HG03196 (cell line): ENCODE results near the gene SLCO4A1.

ENCODE experiments used
- ATAC-seq: cut with Tn5 transposase; IDR thresholded peaks from one replicate; pipeline ENCODE4 v1.9.1; 2021; ENCODE audit not compliant: unreplicated experiment

SLCO4A1 gene

GRCh38 chr20:62710221-62710885 is 68.0 kb downstream of the SLCO4A1 start:
- ATAC-seq, result no peak

DNA sequence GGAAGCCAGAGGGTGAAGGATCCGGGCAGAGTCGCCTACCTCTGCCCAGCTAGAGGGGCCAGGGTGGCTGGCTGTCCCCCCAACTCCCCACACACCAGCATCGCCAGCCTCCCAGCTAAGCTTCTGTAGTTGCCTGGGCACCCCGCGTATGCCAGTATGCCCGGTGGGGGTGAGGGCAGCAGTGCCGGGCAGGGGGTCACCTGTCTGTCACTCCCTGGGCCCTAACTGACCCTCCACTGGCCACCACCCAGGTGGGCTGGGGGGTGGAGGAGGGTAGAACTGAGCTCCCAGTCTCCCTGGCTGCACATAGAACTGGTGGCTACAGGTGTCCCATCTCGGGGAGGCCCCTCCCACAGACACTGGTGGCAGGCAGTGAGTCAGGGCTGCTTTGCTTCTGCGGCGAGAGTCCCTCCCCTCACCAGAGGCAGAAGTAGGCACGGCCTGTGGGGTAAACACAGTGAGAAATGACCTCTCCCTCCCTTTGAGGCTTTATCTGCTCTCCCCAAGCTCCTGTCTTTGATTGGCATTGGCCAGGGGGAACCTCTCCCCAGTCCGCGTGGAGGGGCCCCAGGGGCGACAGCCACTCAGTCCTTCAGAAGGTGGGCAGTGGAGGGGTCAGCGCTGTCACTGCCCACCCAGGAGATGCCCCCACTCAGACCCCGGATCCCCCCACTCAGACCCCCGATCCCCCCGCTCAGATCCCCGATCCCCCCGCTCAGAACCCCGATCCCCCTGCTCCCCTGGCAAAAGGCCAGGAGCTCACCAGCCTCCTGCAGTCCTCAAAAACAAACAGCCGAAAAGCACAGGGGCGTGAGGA is 68.8 kb downstream of the SLCO4A1 start:
- ATAC-seq, result no peak

DNA sequence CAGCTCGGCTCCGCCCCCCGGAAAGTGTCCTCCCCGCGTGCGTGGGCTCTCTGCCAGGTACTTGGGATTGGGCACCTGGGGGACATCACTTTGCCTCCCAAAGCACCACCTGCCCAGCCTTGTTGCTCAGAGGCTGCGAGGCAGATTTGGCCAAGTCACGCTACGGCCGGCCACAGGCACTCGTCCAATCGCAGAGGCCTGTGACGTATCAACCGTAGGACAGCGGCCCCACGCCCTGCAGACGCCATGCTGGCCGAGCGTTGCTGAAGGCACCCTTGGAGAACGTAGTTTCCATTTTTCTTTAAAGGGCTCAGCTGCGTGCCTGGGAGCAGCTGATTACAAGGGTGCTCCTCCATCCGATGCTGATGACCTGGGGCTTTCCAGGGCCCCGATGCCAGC is 69.4 kb downstream of the SLCO4A1 start:
- ATAC-seq, result no peak

- no peak for ATAC-seq
Measured at GRCh38 chr20:62712606-62713005, 70.3 kb downstream of the SLCO4A1 start.

DNA sequence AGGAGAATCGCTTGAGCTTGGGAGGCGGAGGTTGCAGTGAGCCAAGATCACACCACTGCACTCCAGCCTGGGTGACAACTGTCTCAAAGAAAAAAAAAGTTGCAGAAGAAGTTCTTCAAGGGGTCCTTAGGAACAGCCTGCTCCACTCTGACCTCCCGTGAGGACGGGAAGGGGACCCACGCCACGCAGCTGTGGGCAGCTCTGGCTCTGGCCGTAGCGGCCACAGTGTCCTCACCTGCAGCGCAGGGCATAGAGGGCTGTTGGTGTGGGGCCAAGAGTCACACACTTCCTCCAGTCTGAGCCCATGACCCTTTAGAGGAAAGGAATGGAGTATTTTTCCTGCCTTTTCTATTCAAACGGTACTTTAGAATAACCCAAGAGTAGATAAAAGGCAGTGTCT is 71.7 kb downstream of the SLCO4A1 start:
- ATAC-seq, result no peak

DNA sequence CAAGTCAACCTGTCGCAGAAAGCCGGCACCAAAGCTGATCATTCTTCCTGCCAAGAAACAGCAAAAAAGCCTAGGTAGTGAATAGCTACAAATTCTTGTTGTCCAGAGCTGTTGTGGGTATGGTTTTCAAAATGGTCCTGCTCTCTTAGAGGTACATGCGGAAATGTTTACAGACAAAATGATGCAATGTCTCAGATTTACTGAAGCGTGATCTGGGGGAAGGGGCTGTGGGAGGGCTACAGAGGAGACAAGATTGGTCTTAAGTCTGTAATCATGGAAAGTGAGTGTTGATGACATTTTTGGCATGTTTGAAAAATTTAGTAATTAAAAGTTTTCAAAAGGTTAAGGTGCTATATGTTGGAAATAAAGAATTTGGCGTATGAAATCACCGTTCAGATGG is 72.5 kb downstream of the SLCO4A1 start:
- no peak for ATAC-seq

- no peak for ATAC-seq
Measured at GRCh38 chr20:62715201-62715600, 72.9 kb downstream of the SLCO4A1 start.

- ATAC-seq, result no peak
Measured at GRCh38 chr20:62716198-62716940, 74.1 kb downstream of the SLCO4A1 start.

DNA sequence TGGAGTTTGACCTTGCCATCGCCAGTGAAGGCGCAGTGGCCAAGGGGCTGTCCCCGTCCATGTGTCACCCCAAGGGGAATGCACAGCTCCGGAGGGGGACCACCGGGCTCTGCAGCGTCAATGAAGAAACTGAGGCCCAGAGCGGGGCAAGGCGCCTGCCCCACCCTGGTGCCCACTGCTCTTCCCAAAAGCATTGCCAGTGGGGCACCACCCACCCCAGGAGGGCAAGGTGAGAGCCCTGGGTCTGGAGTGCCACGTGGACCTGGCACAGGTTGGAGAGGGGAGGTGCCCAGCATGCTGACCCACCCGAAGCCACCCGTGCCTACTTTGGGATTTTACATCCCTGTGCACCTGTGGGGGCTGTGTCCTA is 74.6 kb downstream of the SLCO4A1 start:
- ATAC-seq, result no peak

GRCh38 chr20:62717933-62718332 is 75.6 kb downstream of the SLCO4A1 start:
- no peak for ATAC-seq

DNA sequence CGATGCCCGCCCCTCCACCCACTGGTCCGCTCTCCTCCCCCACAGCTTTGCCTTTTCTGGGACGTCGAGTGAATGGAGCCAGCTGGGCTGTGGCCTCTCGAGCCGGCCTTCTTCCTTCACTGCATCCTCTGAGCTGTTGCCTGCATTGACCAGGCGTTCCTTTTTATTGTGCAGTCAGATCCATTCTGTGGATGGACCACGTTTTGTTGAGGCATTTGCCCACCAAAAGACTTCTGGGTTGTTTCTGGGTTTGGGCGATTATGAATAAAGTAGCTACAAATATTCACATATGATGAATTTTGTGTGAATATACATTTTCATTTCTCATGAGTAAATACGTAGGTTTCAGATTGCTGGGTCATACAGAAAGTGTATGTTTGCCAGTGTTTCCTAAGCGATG is 76.2 kb downstream of the SLCO4A1 start:
- no peak for ATAC-seq

- ATAC-seq, result no peak
Measured at GRCh38 chr20:62719250-62719935, 77.1 kb downstream of the SLCO4A1 start.
